HG02571 (cell line): ENCODE data around the gene TPRA1.
"Not testable (repeated sequence)": the region's sequence is repeated elsewhere in the genome, so short reads cannot be mapped to it uniquely, and the experiment has no call there.

Experiments
- ATAC-seq: cut with Tn5 transposase; IDR thresholded peaks from one replicate; pipeline ENCODE4 v1.9.1; 2021; ENCODE audit warnings: mild to moderate bottlenecking, moderate library complexity; ENCODE audit not compliant: unreplicated experiment

TPRA1 gene

DNA sequence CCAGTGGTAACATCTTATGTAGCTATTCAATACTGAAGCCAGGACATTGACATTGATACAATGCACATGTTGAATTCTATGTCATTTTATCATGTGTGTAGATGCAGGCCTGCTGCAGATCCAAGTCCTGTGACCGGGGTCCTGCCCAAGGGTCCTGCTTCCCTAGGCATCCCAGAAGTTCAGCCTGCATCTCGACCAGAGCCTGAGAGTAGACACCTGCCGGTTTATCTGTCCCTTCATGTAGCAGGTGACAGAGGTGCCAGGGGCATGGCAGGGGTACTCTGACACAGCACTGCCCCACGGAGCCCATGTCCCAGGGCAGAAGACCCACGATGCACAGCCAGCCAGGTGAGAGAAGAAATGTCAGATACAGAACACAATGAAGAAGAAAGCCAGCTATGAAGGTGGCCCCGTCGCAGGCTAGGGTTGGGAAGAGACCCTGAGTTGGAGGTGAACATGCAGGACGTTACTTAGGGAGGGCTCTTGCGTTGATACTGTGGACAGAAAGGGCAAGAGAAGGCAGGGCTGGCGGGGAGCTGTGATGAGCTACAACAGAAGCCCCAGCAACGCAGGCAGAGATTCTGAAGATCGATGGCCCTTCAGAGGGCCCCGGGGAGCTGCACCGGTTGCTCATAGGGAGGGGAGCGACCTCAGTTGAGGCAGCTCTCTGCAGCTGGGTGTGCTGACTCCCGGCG lies 51.0 kb downstream of the TPRA1 start:
- ATAC-seq, result no peak

- ATAC-seq, result no peak
These were observed 52.0 kb downstream of the TPRA1 start for GRCh38 chr3:127538569-127538968.

GRCh38 chr3:127536830-127537812 lies 53.4 kb downstream of the TPRA1 start:
- ATAC-seq, result no peak

DNA sequence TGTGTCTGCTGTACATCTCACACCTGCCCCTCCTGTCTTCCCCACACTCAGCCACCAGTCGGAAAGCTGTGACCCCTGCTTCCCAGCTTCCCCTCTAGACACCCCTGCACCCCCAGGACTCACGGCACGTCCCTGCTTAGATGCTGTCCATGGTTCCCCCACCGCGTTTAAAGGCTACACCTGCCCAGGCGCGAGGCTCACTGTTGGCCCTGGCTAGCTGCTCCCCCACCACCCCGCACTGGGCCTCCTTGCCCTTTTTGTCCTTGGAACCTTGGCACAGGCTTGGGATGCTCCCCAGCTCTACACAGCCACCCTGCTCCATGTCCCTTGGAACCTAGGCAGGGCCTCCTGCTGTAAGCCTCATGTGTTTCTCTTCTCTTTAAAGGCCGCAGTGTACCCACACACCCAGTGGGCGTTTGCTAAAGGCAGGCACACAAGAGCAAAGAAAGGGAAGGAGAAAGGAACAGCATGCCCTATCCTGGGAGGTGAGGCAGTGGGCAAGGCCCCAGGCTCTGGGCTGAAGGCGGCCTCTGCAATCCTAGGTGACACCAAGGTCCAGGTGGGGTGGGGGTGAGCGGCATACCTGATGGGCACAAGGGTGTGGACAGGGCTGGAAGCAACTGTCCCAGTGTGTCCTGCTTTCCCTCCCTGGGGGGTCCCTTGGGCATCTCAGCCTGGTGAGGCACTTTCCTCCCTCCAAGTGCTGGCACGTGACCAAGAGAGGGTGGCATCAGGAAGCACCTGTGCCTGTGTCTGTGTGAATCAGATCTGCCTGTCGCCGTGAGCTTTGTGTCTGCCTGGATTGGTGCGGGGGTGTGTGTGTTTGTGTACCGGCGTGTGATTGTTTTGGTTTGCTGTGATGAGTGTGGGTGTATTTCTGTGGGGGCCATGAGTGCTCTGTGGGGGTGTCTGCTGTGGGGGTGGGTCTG lies 54.4 kb downstream of the TPRA1 start:
- no peak for ATAC-seq

GRCh38 chr3:127535106-127535785 lies 55.3 kb downstream of the TPRA1 start:
- no peak for ATAC-seq

GRCh38 chr3:127534564-127534963 lies 56.0 kb downstream of the TPRA1 start:
- ATAC-seq, result no peak

DNA sequence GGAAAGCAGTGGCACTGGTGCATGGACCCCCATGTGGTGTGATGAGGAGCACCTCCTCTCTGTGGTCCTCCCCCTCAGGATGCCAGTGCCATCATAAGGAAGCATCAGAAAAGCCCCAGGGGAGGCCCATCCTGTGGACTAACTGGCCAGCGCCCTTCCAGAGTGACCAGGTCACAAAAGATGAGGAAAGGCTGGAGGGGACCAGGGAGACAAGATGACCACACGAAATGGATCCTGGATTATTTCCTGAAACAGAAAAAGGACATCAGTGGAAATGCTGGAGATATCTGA lies 56.4 kb downstream of the TPRA1 start:
- ATAC-seq, result no peak

- ATAC-seq, result no peak
These were observed 57.9 kb downstream of the TPRA1 start for GRCh38 chr3:127532561-127533203.

DNA sequence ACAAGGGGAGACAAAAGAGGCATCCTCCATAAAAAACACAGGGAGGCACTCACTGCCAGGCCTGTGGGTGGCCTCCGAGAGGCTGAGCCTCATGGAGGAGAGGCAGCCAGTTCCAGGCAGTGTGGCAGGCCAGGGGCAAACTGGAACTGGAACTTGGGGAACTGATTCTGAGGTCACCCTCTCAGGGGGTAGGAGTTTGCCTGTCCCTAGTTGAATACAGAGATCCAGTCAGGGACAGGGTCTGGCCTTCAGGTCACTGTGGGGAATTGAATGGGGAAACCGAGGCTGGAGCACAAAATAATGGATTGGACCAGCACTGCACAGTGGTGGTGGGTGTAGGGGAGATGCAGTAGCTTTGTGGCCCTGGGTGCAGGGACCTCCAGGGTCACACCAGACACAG lies 58.7 kb downstream of the TPRA1 start:
- no peak for ATAC-seq

DNA sequence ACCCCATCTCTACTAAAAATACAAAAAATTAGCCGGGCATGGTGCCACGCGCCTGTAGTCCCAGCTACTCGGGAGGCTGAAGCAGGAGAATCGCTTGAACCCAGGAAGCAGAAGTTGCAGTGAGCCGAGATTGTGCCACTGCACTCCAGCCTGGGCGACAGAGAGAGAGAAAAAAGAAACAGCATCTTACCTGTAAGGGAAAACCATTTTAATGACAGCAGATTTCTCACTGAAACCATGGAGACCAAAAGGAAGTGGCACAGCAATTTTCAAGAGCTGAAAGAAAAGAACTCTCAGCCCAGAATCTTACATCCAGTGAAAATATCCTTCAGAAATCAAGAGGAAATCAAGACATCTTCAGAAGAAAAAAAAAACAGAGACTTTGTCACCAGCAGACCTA lies 59.7 kb downstream of the TPRA1 start:
- not testable (repeated sequence) for ATAC-seq

DNA sequence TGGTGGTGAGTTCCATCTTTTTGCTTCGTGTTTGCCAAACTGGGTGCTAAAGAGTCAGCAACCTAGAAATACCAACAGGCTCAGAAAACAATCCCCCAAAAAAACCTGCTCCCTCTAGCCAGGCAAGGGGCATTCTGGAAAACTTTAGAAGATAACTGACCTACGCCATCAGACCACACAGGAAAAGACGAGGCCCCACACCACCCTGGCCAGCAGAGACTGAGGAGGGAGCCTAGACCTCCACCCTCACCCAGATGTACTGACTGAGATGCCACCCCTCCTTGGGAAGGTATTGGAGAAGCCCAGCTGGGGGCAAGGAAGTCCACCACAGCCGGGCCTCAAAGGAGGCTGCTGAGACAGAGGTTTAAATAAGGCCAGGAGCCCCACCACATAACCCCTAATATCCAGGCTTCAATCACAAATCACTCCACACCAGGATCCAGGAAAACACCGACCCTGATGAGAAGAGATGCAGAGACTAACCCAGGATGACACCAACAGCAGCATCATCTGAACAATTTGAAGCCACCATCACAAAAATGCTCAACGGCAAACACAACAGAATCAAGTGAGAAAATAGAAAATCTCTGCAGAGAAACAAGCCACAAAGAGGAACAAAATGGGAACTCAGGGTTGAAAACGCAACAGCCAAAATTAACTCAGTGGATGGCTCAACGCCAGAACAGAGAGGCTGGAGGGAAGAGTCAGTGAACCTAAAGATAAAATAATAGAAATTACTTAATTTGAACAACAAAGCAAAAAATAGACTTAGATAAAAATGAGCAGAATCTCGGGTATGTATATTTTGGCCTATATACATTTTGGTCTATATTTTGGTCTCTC lies 61.0 kb downstream of the TPRA1 start:
- no peak for ATAC-seq

- no peak for ATAC-seq
These were observed 65.2 kb downstream of the TPRA1 start for GRCh38 chr3:127525373-127525772.

- no peak for ATAC-seq
These were observed 66.1 kb downstream of the TPRA1 start for GRCh38 chr3:127524296-127524896.
